HEK293 (cell line): ENCODE measurements around the gene EIF2AK2.

Experiments
- REPIN1 ChIP-seq: fragments of 450-650 bp; formaldehyde crosslinking; IDR thresholded peaks from 2 replicates; pipeline ENCODE4 v1.5.1; 2017; ENCODE audit warnings: missing biosample characterization, missing genetic modification characterization, low read depth
- SCRT1 ChIP-seq: fragments of 450-650 bp; formaldehyde crosslinking; IDR thresholded peaks from 2 replicates; pipeline ENCODE4 v1.5.1; 2016; ENCODE audit warnings: missing biosample characterization, missing genetic modification characterization, borderline replicate concordance
- ZBTB8A ChIP-seq: fragments of 450-650 bp; formaldehyde crosslinking; IDR thresholded peaks from 2 replicates; pipeline ENCODE4 v1.5.1; 2016; ENCODE audit warnings: missing biosample characterization, missing genetic modification characterization
- ZNF19 ChIP-seq: fragments of 450-650 bp; formaldehyde crosslinking; IDR thresholded peaks from 2 replicates; pipeline ENCODE4; 2016; ENCODE audit warnings: missing biosample characterization, missing genetic modification characterization, low read depth
- ZNF211 ChIP-seq: fragments of 450-650 bp; formaldehyde crosslinking; IDR thresholded peaks from 2 replicates; pipeline ENCODE4 v1.5.1; 2016; ENCODE audit warnings: low read depth, missing biosample characterization, missing genetic modification characterization
- ZNF394 ChIP-seq: fragments of 450-650 bp; formaldehyde crosslinking; IDR thresholded peaks from 2 replicates; pipeline ENCODE4 v1.5.1; 2016; ENCODE audit warnings: missing biosample characterization, missing genetic modification characterization, mild to moderate bottlenecking, moderate library complexity, borderline replicate concordance
- ZNF426 ChIP-seq: fragments of 450-650 bp; formaldehyde crosslinking; IDR thresholded peaks from 2 replicates; pipeline ENCODE4 v1.5.1; 2017; ENCODE audit warnings: missing biosample characterization, missing genetic modification characterization, mild to moderate bottlenecking, inconsistent platforms, moderate library complexity
- ZNF521 ChIP-seq: fragments of 450-650 bp; formaldehyde crosslinking; IDR thresholded peaks from 2 replicates; pipeline ENCODE4 v1.5.1; 2017; ENCODE audit warnings: missing biosample characterization, mild to moderate bottlenecking, missing genetic modification characterization
- ZNF548 ChIP-seq: fragments of 450-650 bp; formaldehyde crosslinking; IDR thresholded peaks from 2 replicates; pipeline ENCODE4 v1.5.1; 2016; ENCODE audit warnings: missing biosample characterization, missing genetic modification characterization
- ZNF571 ChIP-seq: fragments of 450-650 bp; formaldehyde crosslinking; IDR thresholded peaks from 2 replicates; pipeline ENCODE4 v1.5.0; 2017; ENCODE audit warnings: missing biosample characterization, missing genetic modification characterization
- ZNF629 ChIP-seq: fragments of 450-650 bp; formaldehyde crosslinking; IDR thresholded peaks from 2 replicates; pipeline ENCODE4 v1.5.1; 2017; ENCODE audit warnings: missing biosample characterization, missing genetic modification characterization
- ZNF664 ChIP-seq: fragments of 450-650 bp; formaldehyde crosslinking; IDR thresholded peaks from 2 replicates; pipeline ENCODE4 v1.5.1; 2016; ENCODE audit warnings: missing biosample characterization, missing genetic modification characterization
- ZNF785 ChIP-seq: fragments of 450-650 bp; formaldehyde crosslinking; IDR thresholded peaks from 2 replicates; pipeline ENCODE4 v1.5.1; 2016; ENCODE audit warnings: missing biosample characterization, missing genetic modification characterization
- ZNF843 ChIP-seq: fragments of 450-650 bp; formaldehyde crosslinking; IDR thresholded peaks from 2 replicates; pipeline ENCODE4 v1.5.1; 2016; ENCODE audit warnings: missing biosample characterization, missing genetic modification characterization
- ZSCAN16 ChIP-seq: fragments of 450-650 bp; formaldehyde crosslinking; IDR thresholded peaks from 2 replicates; pipeline ENCODE4 v1.5.1; 2016; ENCODE audit warnings: missing biosample characterization, missing genetic modification characterization
- ZXDB ChIP-seq: fragments of 450-650 bp; formaldehyde crosslinking; IDR thresholded peaks from 2 replicates; pipeline ENCODE4 v1.5.1; 2016; ENCODE audit warnings: missing biosample characterization, missing genetic modification characterization
- TF ChIP-seq, protein P1 (sequence below): fragments of 450-650 bp; formaldehyde crosslinking; IDR thresholded peaks from 2 replicates; pipeline ENCODE4 v1.5.1; 2016; ENCODE audit warnings: missing biosample characterization, missing genetic modification characterization
- TF ChIP-seq, protein P2 (sequence below): fragments of 450-650 bp; formaldehyde crosslinking; IDR thresholded peaks from 2 replicates; pipeline ENCODE4 v1.5.1; 2016; ENCODE audit warnings: missing biosample characterization, missing genetic modification characterization
- TF ChIP-seq, protein P3 (sequence below): fragments of 450-650 bp; formaldehyde crosslinking; conservative IDR thresholded peaks from 2 replicates; pipeline ENCODE4 v1.5.1; 2016; ENCODE audit warnings: low read depth, missing biosample characterization, missing genetic modification characterization
- TF ChIP-seq, protein P4 (sequence below): fragments of 450-650 bp; formaldehyde crosslinking; IDR thresholded peaks from 2 replicates; pipeline ENCODE4 v1.5.1; 2016; ENCODE audit warnings: missing biosample characterization, missing genetic modification characterization
- TF ChIP-seq, protein P5 (sequence below): fragments of 450-650 bp; formaldehyde crosslinking; conservative IDR thresholded peaks from 2 replicates; pipeline ENCODE4 v1.5.1; 2016; ENCODE audit warnings: low read depth, missing biosample characterization, missing genetic modification characterization
- TF ChIP-seq, protein P6 (sequence below): fragments of 450-650 bp; formaldehyde crosslinking; IDR thresholded peaks from 2 replicates; pipeline ENCODE4 v1.5.1; 2016; ENCODE audit warnings: missing biosample characterization, missing genetic modification characterization

The EIF2AK2 gene

DNA sequence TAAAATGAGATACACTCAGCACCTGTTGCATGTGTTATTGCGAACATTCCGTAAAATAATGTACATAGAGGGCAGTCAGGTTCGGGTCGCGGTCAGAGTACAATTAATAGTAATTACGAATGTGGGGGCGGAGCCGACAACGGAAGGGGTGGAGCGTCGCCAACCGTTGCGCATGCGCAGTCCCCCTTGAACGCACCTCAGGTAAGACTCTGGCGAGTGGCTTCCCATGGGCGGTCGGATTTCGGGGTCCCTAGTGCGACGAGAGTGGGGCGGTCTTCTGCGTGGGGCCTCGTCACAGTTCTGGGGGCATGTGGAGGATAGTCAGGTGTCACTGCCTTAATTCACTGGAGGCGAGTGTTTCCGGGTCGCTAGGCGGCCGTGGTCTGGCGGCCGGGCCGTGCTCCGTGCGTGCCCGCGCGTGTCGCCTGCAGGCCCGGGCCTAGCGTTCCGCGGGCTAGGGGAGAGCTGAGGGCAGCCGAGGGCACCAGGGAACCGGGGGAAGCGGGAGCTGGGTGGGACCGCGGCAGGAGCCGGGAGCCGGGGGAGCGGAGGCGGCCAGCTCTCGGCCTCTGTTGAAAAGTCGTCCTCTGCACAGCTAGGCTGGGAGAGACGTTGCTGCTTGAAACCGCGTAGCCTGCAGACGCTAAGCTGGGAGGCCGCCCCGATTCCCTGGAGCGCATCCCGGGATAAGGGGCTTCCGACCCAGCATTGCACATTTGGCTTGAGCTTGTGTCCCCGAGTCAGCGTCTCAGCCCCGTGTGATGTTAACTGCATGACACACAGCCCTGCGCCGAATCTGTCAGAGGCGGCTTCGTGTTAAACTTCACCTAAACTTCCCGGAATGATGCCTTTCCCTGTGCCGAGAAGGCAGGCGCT, 39.8 kb upstream of the EIF2AK2 start, which contains the start of gene CEBPZOS (continued):
- TF ChIP-seq, protein P1, sequence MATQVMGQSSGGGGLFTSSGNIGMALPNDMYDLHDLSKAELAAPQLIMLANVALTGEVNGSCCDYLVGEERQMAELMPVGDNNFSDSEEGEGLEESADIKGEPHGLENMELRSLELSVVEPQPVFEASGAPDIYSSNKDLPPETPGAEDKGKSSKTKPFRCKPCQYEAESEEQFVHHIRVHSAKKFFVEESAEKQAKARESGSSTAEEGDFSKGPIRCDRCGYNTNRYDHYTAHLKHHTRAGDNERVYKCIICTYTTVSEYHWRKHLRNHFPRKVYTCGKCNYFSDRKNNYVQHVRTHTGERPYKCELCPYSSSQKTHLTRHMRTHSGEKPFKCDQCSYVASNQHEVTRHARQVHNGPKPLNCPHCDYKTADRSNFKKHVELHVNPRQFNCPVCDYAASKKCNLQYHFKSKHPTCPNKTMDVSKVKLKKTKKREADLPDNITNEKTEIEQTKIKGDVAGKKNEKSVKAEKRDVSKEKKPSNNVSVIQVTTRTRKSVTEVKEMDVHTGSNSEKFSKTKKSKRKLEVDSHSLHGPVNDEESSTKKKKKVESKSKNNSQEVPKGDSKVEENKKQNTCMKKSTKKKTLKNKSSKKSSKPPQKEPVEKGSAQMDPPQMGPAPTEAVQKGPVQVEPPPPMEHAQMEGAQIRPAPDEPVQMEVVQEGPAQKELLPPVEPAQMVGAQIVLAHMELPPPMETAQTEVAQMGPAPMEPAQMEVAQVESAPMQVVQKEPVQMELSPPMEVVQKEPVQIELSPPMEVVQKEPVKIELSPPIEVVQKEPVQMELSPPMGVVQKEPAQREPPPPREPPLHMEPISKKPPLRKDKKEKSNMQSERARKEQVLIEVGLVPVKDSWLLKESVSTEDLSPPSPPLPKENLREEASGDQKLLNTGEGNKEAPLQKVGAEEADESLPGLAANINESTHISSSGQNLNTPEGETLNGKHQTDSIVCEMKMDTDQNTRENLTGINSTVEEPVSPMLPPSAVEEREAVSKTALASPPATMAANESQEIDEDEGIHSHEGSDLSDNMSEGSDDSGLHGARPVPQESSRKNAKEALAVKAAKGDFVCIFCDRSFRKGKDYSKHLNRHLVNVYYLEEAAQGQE (tag by site-specific recombination), result 0 out of 2 replicates have a peak, but pooled peaks have one; percentile 17
- TF ChIP-seq ZXDB, result peak; percentile 61
- TF ChIP-seq, protein P2, sequence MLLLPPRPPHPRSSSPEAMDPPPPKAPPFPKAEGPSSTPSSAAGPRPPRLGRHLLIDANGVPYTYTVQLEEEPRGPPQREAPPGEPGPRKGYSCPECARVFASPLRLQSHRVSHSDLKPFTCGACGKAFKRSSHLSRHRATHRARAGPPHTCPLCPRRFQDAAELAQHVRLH (tag by site-specific recombination), result no peak; the same call in 1 of the 2 replicates
- TF ChIP-seq ZNF19 (tag by site-specific recombination), result no peak
- no peak for TF ChIP-seq ZNF785 (tag by site-specific recombination)
- TF ChIP-seq ZNF548, result no peak
- TF ChIP-seq, protein P3, sequence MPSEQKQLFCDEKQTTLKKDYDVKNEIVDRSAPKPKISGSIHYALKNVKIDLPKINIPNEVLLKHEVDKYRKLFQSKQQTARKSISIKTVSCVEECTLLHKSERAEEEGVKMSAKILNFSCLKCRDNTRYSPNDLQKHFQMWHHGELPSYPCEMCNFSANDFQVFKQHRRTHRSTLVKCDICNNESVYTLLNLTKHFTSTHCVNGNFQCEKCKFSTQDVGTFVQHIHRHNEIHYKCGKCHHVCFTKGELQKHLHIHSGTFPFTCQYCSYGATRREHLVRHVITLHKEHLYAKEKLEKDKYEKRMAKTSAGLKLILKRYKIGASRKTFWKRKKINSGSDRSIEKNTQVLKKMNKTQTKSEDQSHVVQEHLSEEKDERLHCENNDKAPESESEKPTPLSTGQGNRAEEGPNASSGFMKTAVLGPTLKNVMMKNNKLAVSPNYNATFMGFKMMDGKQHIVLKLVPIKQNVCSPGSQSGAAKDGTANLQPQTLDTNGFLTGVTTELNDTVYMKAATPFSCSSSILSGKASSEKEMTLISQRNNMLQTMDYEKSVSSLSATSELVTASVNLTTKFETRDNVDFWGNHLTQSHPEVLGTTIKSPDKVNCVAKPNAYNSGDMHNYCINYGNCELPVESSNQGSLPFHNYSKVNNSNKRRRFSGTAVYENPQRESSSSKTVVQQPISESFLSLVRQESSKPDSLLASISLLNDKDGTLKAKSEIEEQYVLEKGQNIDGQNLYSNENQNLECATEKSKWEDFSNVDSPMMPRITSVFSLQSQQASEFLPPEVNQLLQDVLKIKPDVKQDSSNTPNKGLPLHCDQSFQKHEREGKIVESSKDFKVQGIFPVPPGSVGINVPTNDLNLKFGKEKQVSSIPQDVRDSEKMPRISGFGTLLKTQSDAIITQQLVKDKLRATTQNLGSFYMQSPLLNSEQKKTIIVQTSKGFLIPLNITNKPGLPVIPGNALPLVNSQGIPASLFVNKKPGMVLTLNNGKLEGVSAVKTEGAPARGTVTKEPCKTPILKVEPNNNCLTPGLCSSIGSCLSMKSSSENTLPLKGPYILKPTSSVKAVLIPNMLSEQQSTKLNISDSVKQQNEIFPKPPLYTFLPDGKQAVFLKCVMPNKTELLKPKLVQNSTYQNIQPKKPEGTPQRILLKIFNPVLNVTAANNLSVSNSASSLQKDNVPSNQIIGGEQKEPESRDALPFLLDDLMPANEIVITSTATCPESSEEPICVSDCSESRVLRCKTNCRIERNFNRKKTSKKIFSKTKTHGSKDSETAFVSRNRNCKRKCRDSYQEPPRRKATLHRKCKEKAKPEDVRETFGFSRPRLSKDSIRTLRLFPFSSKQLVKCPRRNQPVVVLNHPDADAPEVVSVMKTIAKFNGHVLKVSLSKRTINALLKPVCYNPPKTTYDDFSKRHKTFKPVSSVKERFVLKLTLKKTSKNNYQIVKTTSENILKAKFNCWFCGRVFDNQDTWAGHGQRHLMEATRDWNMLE (tag by site-specific recombination), result peak; percentile 64
- TF ChIP-seq ZNF571 (tag by site-specific recombination), result no peak
- TF ChIP-seq REPIN1 (tag by site-specific recombination), result peak; percentile 49; the same call in 1 of the 2 replicates
- no peak for TF ChIP-seq SCRT1 (tag by site-specific recombination)
- no peak for TF ChIP-seq ZNF521 (tag by site-specific recombination)
- TF ChIP-seq, protein P4, sequence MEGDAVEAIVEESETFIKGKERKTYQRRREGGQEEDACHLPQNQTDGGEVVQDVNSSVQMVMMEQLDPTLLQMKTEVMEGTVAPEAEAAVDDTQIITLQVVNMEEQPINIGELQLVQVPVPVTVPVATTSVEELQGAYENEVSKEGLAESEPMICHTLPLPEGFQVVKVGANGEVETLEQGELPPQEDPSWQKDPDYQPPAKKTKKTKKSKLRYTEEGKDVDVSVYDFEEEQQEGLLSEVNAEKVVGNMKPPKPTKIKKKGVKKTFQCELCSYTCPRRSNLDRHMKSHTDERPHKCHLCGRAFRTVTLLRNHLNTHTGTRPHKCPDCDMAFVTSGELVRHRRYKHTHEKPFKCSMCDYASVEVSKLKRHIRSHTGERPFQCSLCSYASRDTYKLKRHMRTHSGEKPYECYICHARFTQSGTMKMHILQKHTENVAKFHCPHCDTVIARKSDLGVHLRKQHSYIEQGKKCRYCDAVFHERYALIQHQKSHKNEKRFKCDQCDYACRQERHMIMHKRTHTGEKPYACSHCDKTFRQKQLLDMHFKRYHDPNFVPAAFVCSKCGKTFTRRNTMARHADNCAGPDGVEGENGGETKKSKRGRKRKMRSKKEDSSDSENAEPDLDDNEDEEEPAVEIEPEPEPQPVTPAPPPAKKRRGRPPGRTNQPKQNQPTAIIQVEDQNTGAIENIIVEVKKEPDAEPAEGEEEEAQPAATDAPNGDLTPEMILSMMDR, result peak; percentile 65
- TF ChIP-seq, protein P5, sequence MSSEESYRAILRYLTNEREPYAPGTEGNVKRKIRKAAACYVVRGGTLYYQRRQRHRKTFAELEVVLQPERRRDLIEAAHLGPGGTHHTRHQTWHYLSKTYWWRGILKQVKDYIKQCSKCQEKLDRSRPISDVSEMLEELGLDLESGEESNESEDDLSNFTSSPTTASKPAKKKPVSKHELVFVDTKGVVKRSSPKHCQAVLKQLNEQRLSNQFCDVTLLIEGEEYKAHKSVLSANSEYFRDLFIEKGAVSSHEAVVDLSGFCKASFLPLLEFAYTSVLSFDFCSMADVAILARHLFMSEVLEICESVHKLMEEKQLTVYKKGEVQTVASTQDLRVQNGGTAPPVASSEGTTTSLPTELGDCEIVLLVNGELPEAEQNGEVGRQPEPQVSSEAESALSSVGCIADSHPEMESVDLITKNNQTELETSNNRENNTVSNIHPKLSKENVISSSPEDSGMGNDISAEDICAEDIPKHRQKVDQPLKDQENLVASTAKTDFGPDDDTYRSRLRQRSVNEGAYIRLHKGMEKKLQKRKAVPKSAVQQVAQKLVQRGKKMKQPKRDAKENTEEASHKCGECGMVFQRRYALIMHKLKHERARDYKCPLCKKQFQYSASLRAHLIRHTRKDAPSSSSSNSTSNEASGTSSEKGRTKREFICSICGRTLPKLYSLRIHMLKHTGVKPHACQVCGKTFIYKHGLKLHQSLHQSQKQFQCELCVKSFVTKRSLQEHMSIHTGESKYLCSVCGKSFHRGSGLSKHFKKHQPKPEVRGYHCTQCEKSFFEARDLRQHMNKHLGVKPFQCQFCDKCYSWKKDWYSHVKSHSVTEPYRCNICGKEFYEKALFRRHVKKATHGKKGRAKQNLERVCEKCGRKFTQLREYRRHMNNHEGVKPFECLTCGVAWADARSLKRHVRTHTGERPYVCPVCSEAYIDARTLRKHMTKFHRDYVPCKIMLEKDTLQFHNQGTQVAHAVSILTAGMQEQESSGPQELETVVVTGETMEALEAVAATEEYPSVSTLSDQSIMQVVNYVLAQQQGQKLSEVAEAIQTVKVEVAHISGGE (tag by site-specific recombination), result peak; percentile 71; the same call in 1 of the 2 replicates
- TF ChIP-seq ZNF394, result peak; percentile 41; the same call in 1 of the 2 replicates
- peak; percentile 31; the same call in 1 of the 2 replicates for TF ChIP-seq ZBTB8A (tag by site-specific recombination)
- TF ChIP-seq ZNF843, result peak; percentile 37; the same call in 1 of the 2 replicates
- TF ChIP-seq ZNF426 (tag by site-specific recombination), result no peak
- no peak for TF ChIP-seq ZNF211 (tag by site-specific recombination)
- TF ChIP-seq ZNF629 (tag by site-specific recombination), result peak; percentile 24; the same call in 1 of the 2 replicates
- no peak for TF ChIP-seq ZSCAN16 (tag by site-specific recombination)
- TF ChIP-seq, protein P6, sequence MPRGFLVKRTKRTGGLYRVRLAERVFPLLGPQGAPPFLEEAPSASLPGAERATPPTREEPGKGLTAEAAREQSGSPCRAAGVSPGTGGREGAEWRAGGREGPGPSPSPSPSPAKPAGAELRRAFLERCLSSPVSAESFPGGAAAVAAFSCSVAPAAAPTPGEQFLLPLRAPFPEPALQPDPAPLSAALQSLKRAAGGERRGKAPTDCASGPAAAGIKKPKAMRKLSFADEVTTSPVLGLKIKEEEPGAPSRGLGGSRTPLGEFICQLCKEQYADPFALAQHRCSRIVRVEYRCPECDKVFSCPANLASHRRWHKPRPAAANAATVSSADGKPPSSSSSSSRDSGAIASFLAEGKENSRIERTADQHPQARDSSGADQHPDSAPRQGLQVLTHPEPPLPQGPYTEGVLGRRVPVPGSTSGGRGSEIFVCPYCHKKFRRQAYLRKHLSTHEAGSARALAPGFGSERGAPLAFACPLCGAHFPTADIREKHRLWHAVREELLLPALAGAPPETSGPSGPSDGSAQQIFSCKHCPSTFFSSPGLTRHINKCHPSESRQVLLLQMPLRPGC, result no peak
- 0 out of 2 replicates have a peak, but pooled peaks have one; percentile 40 for TF ChIP-seq ZNF664 (tag by site-specific recombination)
